HG03442 (cell line): ENCODE results near the gene PRRT4.

Experiments
- ATAC-seq: cut with Tn5 transposase; IDR thresholded peaks from one replicate; pipeline ENCODE4 v1.9.1; 2021; ENCODE audit warnings: mild to moderate bottlenecking, moderate library complexity; ENCODE audit not compliant: unreplicated experiment

Gene PRRT4

DNA sequence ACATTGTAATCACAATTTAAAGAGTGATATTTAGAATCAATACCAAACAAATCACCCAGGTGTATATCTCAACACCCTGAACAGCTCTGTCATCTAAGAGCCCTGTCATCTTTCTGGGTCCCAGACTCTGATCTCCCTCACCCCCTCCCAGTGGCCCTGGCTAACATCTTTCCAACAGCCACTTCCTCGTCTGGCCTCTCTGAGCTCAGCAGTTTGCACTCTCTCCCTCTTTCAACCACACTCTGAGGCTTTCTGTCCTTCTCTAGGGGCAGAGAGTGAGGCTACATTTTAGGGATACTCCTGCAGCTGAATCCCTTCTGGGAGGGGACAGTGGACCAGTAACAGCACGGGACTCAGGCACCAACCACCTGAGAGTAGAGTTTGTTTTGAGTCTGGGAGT, 17.1 kb upstream of the PRRT4 start:
- no peak for ATAC-seq

DNA sequence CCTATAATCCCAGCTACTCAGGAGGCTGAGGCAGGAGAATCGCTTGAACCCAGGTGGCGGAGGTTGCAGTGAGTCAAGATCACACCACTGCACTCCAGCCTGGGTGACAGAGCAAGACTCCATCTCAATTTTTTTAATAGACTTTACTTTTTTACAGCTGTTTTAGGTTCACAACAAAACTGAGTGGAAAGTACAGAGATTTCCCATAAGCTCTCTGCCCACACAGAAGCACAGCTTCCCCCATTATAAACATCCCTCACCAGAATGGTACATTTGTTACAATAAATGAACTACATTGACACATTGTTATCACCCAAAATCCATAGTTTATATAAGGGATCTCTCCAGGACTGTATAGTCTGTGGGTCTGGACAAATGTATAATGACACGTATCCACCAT, 14.6 kb upstream of the PRRT4 start:
- no peak for ATAC-seq

GRCh38 chr7:128374041-128374440, 12.6 kb upstream of the PRRT4 start:
- ATAC-seq, result no peak

- ATAC-seq, result no peak
Measured at GRCh38 chr7:128373606-128374005, 12.1 kb upstream of the PRRT4 start.

GRCh38 chr7:128370491-128370890, 9.0 kb upstream of the PRRT4 start:
- no peak for ATAC-seq

- ATAC-seq, result no peak
Measured at GRCh38 chr7:128366986-128367385, 5.5 kb upstream of the PRRT4 start.

- ATAC-seq, result no peak
Measured at GRCh38 chr7:128366300-128366699, 4.8 kb upstream of the PRRT4 start.

DNA sequence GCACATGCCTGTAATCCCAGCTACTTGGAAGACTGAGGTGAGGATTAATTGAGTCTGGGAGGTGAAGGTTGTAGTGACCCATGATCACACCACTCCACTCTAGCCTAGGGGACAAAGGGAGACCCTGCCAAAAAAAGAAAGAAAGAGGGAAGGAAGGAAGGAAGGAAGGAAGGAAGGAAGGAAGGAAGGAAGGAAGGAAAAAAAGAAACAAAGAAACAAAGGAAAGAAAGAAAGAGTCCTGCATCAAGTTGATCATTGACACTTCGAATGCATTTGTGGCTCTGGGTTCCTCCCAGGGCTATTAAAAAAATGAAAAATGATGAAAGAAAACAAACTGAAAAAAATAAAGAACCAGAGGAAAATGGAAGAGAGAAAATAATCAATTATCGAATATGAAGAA, 3.9 kb upstream of the PRRT4 start:
- no peak for ATAC-seq

- no peak for ATAC-seq
Measured at GRCh38 chr7:128364166-128364870, 2.8 kb upstream of the PRRT4 start.

GRCh38 chr7:128363261-128363721, 1.8 kb upstream of the PRRT4 start:
- ATAC-seq, result no peak

GRCh38 chr7:128362670-128363069, 1.2 kb upstream of the PRRT4 start:
- ATAC-seq, result no peak

DNA sequence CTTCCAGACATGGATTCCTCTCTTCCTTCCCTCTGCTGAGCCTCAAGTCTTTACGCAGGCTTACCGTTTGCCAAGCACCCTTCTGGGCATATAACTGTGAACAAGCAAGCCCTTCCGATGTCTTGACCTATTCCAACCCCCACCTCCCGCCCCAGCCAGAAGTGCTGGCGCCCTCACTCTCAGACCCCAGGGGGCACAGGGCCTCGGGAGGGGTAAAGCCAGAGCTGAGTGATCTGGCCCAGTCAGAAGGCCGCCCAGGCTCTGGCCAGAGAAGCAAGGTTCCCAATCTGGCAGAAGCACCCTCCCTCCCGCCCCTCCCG, 1.2 kb downstream of the PRRT4 start:
- no peak for ATAC-seq

DNA sequence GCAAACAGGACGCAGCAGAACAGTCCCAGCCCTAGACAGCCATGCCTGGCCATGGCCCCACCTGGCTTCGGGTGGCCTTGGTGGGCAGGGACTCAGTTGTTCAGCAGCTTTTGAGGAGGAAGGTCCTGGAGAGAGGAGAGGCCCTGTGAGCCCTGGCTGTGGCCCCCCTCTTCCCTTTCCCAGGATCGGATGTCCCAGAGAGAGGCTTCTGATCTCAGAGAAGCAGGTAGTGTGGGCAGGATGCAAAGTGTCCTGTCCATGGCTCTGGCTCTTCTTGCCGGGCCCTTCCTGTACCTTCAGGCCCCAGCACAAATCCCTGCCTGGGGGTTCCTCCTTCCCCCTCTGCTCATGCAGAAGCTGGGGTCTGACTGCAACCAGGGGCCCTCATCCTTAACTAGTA, 1.6 kb downstream of the PRRT4 start:
- no peak for ATAC-seq

DNA sequence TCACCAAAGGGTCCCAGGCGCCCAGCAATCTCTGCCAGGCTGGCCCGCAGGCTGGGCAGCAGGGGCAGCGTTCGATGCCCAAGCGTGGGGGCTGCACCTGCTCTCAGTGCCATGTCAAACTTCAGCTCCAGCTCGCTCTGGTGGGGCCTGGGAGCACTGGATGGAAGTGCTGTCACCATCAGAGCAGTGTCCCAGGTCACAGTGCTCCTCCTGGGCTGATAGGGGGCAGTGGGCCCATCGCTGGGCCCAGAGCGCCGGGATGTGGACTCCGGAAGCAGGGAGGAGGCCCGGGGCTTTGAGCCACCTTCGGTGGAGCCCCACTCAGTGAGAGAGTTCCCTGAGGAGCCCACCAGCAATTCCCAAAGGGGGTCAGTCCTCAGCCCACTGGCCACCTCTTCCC, 2.2 kb downstream of the PRRT4 start:
- no peak for ATAC-seq

DNA sequence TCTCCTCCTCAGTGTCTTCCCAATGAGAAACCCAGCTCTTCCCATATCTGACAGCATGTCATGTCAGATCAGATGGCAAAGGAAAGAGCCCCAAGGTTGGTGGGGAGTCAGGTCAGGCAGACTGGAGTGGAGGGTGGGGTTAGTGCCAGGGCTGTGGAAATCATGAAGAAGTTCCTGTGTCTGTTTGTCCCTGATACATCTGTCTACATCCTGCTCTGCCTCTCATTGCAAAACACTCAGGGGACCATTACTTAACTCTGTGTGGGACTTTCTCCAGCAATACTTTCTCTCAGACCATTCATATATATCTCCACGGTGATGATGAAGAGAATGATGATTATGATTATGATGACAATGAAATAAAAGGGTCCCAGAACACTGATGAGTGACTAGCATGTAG, 3.3 kb downstream of the PRRT4 start:
- no peak for ATAC-seq

DNA sequence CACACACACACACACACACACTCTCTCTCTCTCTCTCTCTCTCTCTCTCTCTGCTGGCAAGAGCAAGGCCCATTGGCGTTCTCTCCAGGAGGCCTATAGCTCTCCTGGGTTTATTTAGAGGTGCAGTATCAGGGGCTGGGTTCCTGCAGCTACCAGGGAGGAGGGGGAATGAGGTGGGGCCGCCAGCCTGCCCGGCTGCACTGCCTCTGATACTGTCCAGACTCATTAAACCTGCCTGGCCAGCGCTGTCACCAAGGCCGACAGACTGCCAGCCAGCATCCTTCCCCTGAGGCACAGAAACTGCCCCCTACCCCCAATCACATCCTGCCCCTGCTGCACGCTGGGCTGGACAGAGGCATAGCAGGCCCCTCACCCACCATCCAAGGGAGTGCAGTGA, 4.3 kb downstream of the PRRT4 start:
- ATAC-seq, result no peak

- no peak for ATAC-seq
Measured at GRCh38 chr7:128356546-128357216, 4.8 kb downstream of the PRRT4 start.

DNA sequence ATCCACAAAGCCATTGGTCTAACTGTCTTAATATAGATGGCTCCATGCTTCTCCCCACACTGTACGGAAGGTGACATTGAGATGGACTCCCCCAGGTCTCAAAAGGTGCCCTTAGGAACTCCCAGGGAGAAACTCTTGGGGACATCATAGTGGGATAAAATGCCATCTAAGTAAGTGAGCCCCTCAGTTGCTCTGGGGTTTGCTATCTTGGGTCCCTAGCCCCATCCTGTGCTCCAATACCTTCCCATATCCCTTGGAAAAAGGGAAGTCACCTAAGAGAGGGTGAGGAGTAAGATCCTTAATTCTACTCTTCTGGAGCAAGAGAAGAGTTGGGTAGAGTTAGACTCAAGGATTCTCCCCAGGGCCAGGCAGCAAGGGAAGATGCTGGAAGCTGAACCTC, 7.9 kb downstream of the PRRT4 start:
- ATAC-seq, result no peak

DNA sequence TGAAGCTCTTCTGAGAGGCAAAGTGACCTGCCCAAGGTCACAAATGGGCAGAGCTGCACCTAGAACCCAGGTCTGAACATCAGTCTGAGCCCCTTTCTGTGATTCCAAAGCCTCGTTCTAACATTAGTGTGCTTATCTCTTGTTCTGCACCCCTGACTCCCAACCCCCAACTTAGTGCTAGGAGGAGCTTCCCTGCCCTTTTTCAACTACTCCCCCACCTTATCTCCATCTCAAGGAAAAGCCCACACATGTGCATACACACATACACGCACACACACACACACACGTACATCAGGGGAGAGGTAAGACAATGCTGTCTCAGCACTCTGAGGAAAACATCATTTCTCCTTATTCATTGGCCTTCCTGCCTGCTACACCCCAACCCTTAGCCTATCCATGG, 8.3 kb downstream of the PRRT4 start:
- ATAC-seq, result no peak

DNA sequence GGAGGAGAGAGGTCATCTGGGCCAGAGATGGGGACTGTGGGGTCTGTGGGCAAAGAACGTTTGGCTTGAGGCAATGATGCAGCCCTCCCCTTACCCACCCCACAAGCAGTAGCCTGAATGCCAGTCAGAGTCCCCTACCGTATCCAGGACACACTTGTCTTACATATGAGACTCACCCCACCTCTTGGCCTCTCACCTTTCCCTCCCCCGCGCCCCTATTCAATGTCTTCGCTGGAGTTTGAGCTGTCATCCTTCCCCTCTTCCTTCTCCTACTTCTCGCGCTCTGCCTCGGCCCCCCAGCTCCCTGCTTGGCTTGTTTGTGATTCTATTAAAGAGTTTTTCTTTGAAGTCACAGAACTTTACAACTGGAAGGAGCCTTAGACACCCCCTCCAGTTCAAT, 8.9 kb downstream of the PRRT4 start:
- ATAC-seq, result no peak

GRCh38 chr7:128352153-128352537, 9.3 kb downstream of the PRRT4 start:
- ATAC-seq, result no peak

DNA sequence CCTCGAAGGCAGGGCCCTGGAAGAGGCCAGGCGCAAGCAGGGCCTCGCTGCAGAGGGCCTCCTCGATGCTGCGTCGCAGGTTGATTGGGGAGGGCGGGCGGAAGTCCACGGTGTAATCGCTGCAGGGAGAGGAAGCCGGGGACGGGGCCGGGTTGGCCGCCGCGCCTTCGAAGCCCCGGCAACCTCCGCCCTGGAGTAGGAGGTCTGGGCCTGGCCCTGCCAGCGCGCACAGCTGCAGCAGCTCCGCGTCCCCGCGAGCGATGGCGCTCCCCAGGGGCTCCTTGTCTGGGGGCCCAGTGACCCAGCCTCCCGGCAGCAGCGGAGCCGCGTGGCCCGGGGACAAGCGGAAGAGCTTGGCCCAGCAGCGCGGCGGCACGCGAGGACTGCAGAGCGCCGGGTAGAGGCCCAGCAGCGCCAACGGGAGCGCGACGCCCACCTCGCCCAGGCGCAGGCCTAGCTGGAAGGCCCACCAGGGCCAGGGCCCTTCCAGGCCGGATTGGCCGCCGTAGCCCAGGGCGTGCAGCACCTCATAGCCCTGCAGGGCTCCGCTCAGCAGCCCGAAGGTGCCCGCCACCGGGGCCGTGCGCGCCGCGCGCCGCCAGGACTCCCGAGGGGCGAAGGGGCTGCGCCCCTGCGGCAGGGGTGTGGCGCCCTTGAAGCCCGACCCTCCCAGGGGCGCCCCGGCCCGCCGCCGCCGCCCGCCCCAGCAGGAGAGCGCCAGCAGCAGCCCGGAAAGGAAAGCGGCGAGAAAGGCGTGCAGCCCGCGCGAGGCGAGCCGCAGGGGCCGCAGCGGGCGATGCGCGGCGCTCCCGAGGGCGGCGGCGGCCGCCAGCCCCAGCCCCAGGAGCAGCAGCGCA, 10.0 kb downstream of the PRRT4 start:
- ATAC-seq, result no peak
